Measurements from ENCODE around the gene KRTAP5-2.

The KRTAP5-2 gene

DNA sequence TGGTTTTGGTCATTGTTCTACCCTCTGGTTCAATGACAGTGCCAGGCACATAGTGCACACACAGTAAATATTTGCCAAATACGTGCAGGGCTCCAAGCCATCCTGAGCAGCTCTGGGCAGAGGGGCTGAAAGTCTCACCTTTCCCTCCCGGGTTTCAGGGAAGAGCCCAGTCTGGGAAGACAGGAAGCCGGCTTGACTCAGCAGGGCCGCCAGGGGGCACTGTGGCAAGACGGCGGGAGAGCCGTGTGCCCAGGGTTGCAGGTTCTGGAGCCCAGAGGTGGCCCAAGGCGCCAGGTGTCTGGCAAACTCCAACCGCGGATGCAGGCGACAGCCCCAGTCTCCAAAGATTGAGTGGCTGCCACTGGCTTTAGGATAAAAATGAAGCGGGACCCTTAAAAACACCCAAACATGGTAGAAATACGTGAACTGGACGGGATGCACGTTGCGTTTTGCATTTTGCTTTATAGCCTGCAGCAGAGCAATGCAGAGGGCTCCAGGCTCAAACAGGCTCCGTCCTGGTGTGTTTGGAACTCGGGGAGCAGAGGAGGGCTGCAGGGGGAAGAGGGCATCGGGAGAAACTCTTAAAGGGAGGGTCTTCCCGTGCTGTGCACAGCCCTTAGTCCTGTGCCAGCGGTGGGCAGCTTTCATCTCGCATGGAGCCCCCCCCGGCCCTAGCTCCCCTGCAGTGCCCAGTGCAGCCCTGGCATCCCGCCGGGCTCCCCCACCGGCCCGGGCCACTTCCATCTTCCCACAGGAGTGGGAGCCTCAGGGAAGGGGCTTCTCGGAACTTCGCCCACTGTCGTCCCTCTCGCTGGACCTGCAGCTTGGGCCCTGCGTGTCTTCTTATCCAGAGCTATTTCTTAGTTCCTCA, 42.2 kb upstream of the KRTAP5-2 start:
- H3K4me3 ChIP-seq (ENCODE audit: low read length): no peak overlapping the region
- DNase-seq (ENCODE audit: low read depth): no peak
- TF ChIP-seq, protein P1, sequence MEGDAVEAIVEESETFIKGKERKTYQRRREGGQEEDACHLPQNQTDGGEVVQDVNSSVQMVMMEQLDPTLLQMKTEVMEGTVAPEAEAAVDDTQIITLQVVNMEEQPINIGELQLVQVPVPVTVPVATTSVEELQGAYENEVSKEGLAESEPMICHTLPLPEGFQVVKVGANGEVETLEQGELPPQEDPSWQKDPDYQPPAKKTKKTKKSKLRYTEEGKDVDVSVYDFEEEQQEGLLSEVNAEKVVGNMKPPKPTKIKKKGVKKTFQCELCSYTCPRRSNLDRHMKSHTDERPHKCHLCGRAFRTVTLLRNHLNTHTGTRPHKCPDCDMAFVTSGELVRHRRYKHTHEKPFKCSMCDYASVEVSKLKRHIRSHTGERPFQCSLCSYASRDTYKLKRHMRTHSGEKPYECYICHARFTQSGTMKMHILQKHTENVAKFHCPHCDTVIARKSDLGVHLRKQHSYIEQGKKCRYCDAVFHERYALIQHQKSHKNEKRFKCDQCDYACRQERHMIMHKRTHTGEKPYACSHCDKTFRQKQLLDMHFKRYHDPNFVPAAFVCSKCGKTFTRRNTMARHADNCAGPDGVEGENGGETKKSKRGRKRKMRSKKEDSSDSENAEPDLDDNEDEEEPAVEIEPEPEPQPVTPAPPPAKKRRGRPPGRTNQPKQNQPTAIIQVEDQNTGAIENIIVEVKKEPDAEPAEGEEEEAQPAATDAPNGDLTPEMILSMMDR (conservative IDR thresholded peaks at IDR 0.05; ENCODE audit: low read depth, low read length): peak; percentile 84

DNA sequence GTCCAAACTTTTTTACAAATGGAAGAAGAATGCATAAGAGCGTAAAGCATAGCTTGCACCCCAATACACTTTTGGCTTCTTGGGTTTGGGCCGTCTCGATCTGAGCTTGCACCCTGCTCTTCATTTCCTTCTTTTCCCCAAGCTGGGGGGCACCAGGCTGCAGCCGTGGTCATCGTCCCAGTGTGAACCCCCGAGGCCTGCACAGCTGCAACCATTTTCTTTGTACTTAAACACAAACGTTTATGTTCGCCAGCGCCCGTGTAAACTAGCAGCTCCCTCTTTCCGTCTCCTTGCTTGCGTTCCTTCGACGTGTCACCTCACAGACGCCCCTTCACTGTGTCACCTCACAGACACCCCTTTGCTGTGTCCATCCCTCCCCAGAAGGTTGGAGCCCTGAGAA, 41.6 kb upstream of the KRTAP5-2 start:
- TF ChIP-seq, protein P1 (conservative IDR thresholded peaks at IDR 0.05; ENCODE audit: low read depth, low read length): no peak
- no peak overlapping the region for H3K4me3 ChIP-seq (ENCODE audit: low read length)
- no peak for DNase-seq (ENCODE audit: low read depth)

DNA sequence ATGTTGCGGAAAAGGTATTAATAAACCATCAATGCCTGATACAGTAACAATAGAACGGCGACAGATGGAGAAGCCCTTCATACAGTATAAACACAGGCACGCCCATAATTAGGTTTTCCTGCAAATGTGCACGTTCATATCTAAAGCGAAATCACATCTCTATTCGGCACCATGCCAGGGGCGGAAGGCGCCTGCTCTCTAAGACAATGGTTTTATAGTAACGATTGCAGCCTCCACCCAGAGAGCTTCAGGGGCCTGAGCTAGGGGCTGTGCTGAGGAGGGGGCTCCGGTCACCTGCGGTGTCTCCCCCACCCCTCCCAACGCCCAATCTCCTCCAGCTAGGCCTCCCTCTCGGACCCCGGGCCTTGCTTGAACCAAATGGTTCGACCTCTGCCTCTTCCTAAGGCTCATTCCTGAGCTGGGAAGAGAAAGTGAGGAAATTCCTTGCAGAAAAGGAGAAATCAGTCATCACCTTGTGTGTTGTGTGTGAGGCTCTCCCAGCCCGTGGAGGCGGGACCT, 41.1 kb upstream of the KRTAP5-2 start:
- H3K4me3 ChIP-seq (ENCODE audit: low read length): no peak overlapping the region
- TF ChIP-seq, protein P1 (conservative IDR thresholded peaks at IDR 0.05; ENCODE audit: low read depth, low read length): no peak
- no peak for DNase-seq (ENCODE audit: low read depth)

DNA sequence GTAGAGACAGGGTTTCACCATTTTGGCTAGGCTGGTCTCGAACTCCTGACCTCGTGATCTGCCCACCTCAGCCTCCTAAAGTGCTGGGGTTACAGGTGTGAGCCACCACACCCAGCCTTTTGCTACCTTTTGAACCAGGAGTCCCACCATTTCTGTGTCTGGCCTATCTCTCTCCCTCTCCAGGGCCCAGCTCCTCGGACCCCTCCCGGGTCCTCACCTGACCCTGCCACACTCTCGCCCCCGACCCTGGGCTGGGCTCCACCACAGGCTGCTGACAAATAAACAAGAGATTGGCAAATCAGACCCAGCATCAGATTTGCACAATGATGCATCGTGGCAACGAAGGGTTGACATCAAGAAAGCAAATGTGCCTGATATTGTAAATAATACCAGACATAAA, 40.2 kb upstream of the KRTAP5-2 start:
- no peak for DNase-seq (ENCODE audit: low read depth)
- TF ChIP-seq, protein P1 (conservative IDR thresholded peaks at IDR 0.05; ENCODE audit: low read depth, low read length): no peak
- no peak overlapping the region for H3K4me3 ChIP-seq (ENCODE audit: low read length)

DNA sequence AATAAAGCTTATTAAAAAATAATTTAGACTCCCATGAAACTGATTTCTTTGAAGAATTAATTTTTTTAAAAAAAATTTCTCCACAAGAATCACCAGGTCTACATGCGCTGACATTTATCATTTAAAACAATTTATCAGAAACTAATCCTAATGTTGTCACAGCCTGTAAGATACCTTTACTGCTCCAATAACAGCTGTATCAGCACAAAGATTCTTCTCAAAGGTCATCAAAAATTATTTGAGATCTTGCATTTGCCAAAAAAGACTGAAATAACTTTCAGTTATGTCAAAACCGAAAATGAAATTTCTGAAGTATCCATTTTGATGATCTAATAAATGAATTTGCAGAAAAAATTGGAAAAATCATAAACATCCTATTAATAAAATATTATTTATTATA, 39.5 kb upstream of the KRTAP5-2 start:
- no peak overlapping the region for H3K4me3 ChIP-seq (ENCODE audit: low read length)
- DNase-seq (ENCODE audit: low read depth): no peak
- TF ChIP-seq, protein P1 (conservative IDR thresholded peaks at IDR 0.05; ENCODE audit: low read depth, low read length): no peak

DNA sequence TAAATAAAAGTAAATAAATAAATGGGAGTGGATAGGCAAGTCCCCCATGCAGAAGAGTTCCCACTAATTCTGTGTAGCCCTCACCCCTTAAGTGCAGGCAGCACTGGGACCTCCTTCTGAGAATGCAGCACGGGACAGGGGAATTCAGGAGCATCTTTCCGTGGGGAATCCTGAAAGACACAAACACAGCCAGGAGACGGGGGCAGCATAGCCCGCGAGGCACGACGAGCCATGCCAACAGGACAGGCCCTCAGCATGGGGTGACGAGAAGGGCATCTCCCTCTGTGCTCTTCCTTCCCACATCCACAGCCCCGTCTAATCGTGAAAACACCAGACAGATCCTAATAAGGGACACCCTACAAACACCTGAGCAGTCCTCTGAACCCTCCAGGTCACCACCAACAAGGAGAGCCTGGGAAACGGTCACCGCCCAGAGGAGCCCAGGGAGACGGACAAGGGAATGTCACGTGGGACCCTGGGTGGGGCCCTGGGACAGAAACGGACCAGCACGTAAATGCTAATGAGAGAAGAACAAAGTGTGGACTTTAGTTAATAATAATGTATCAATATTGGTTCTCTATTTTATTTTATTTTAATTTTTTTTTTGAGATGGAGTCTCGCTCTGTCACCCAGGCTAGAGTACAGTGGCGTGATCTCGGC, 38.3 kb upstream of the KRTAP5-2 start:
- H3K4me3 ChIP-seq (ENCODE audit: low read length): no peak overlapping the region
- DNase-seq (ENCODE audit: low read depth): no peak
- TF ChIP-seq, protein P1 (conservative IDR thresholded peaks at IDR 0.05; ENCODE audit: low read depth, low read length): no peak

Measured in retinal pigment epithelial cell (primary cell).